Measurements from ENCODE around the gene COPS6.
A peak's percentile ranks its signal among the peaks of the same experiment; 100 is the strongest.

The COPS6 gene

GRCh38 chr7:100065452-100066186 lies 23.1 kb upstream of the COPS6 start:
- no peaks in the 10 kb centered on the region for H3K27me3 Mint-ChIP-seq
- no peaks in the 10 kb centered on the region for H3K9me3 Mint-ChIP-seq
- ATAC-seq (replicated peaks; ENCODE audit: extremely low read depth, poor library complexity, severe bottlenecking) = no peak
- no peaks in the 10 kb centered on the region for H3K4me1 Mint-ChIP-seq
- DNase-seq (ENCODE audit: low spot score in 2 of 2) = no peak
- H3K36me3 Mint-ChIP-seq (ENCODE audit: insufficient read depth) = peaks cover 8% of the 10 kb centered on the region
- H3K4me3 Mint-ChIP-seq = no peak overlapping the region
- no peak overlapping the region for H3K27ac Mint-ChIP-seq (ENCODE audit: low read depth)

DNA sequence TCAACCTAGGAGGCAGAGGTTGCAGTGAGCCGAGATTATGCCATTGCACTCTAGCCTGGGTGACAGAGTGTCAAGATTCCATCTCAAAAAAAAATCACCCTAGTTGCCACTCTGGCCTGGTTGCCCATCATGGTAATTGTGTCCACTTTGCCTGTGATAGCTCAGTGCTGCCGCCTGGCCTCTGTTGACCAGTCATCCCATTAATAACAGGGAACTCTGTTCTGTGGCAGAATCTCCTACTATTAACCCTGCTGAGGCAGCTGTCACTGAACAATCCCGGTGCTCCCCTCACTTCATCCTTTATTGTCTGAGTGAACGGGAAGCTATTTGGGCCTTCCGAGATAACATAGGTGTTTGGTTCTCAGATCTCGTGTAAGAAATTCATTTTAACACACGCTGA lies 21.8 kb upstream of the COPS6 start:
- H3K36me3 Mint-ChIP-seq (ENCODE audit: insufficient read depth) = peaks cover 13% of the 10 kb centered on the region
- H3K27me3 Mint-ChIP-seq = no peaks in the 10 kb centered on the region
- no peak overlapping the region for H3K4me3 Mint-ChIP-seq
- ATAC-seq (replicated peaks; ENCODE audit: extremely low read depth, poor library complexity, severe bottlenecking) (no peak), DNase-seq (ENCODE audit: low spot score in 2 of 2) (no peak)
- peaks cover 9% of the 10 kb centered on the region for H3K9me3 Mint-ChIP-seq
- no peaks in the 10 kb centered on the region for H3K4me1 Mint-ChIP-seq
- no peak overlapping the region for H3K27ac Mint-ChIP-seq (ENCODE audit: low read depth)

- Mint-ChIP-seq H3K4me3 (no peak overlapping the region), H3K27ac (ENCODE audit: low read depth) (no peak overlapping the region), H3K36me3 (ENCODE audit: insufficient read depth) (peaks cover 35% of the 10 kb centered on the region)
Observed at GRCh38 chr7:100069991-100070390, 18.8 kb upstream of the COPS6 start.

DNA sequence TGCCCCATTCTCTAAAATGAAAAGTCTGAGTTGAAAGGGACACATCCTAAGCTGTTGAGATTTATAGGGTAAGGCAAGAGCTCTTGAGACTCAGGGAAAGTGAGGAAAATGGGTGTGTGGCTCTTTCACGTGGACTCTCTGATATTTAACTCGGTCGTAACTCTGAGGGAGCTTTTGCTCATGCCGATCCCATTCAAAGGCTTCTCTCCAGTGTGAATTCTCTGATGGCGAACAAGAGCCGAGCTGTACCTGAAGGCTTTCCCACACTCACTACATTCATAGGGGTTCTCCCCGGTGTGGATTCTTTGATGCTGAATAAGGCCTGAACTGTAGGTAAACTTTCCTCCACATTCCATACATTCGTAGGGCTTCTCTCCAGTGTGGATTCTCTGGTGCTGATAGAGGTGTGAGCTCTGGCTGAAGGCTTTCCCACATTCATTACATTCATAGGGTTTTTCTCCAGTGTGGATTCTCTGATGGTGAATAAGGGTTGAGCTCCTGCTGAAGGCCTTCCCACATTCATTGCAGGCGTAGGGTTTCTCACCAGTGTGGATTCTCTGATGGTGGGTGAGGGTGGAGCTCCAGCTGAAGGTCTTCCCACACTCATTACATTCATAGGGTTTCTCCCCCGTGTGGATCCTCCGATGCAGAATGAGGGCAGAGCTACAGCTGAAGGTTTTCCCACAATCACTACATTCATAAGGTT lies 17.6 kb upstream of the COPS6 start:
- DNase-seq (ENCODE audit: low spot score in 2 of 2) (no peak), ATAC-seq (replicated peaks; ENCODE audit: extremely low read depth, poor library complexity, severe bottlenecking) (no peak)
- Mint-ChIP-seq H3K4me1 (peaks cover 7% of the 10 kb centered on the region), H3K27ac (ENCODE audit: low read depth) (no peak overlapping the region), H3K4me3 (no peak overlapping the region), H3K27me3 (no peaks in the 10 kb centered on the region), H3K9me3 (peaks cover 16% of the 10 kb centered on the region), H3K36me3 (ENCODE audit: insufficient read depth) (peaks cover 46% of the 10 kb centered on the region)

More at GRCh38 chr7:100069991-100070390, 18.8 kb upstream of the COPS6 start:
- H3K4me1 Mint-ChIP-seq = no peaks in the 10 kb centered on the region
- ATAC-seq (replicated peaks; ENCODE audit: extremely low read depth, poor library complexity, severe bottlenecking) = no peak
- no peak for DNase-seq (ENCODE audit: low spot score in 2 of 2)
- H3K9me3 Mint-ChIP-seq = peaks cover 16% of the 10 kb centered on the region
- H3K27me3 Mint-ChIP-seq = no peaks in the 10 kb centered on the region

- H3K4me3 Mint-ChIP-seq = no peak overlapping the region
- peaks cover 16% of the 10 kb centered on the region for H3K9me3 Mint-ChIP-seq
- no peak for ATAC-seq (replicated peaks; ENCODE audit: extremely low read depth, poor library complexity, severe bottlenecking)
- no peak for DNase-seq (ENCODE audit: low spot score in 2 of 2)
- no peaks in the 10 kb centered on the region for H3K27me3 Mint-ChIP-seq
- H3K4me1 Mint-ChIP-seq = peaks cover 7% of the 10 kb centered on the region
- H3K36me3 Mint-ChIP-seq (ENCODE audit: insufficient read depth) = peaks cover 56% of the 10 kb centered on the region
- no peak overlapping the region for H3K27ac Mint-ChIP-seq (ENCODE audit: low read depth)
Observed at GRCh38 chr7:100072462-100072861, 16.3 kb upstream of the COPS6 start.

DNA sequence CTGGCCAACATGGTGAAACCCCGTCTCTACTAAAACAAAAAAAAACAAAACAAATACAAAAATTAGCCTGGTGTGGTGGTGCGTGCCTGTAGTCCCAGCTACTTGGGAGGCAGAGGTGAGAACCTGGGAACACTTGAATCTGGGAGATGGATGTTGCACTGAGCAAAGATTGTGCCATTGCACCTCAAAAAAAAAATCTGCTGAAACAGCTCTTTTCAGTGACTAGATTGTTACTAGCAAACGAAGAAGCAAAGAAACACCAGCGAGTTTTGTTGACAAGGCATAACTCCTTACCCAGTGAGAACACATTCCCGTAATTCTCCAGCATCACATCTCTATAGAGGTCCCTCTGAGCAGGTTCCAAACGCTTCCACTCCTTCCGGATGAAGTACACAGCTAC lies 13.9 kb upstream of the COPS6 start:
- no peak for ATAC-seq (replicated peaks; ENCODE audit: extremely low read depth, poor library complexity, severe bottlenecking)
- H3K27me3 Mint-ChIP-seq = no peaks in the 10 kb centered on the region
- H3K27ac Mint-ChIP-seq (ENCODE audit: low read depth) = no peak overlapping the region
- H3K4me3 Mint-ChIP-seq = no peak overlapping the region
- H3K36me3 Mint-ChIP-seq (ENCODE audit: insufficient read depth) = peaks cover 68% of the 10 kb centered on the region
- DNase-seq (ENCODE audit: low spot score in 2 of 2) = no peak
- H3K9me3 Mint-ChIP-seq = peaks cover 16% of the 10 kb centered on the region
- H3K4me1 Mint-ChIP-seq = peaks cover 13% of the 10 kb centered on the region

DNA sequence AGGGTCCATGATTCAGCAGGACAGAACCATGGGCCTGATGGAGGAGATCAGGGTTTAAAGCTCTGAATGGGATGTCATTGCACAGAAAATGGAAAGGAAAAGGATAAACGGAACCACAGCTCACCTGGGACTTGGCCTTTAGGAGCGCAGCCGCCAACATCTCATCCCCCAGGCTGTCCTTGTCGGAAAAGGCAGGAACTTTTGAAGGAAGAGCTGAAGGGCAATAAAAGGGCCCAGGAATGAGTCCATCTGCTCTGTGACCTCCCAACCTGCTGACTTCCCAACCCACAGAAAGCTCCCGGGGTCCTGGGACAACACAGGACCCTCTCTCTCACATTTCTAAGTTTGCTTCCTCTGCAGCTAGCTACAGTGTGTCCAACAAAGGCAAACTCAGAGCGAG lies 13.4 kb upstream of the COPS6 start:
- no peak overlapping the region for H3K27ac Mint-ChIP-seq (ENCODE audit: low read depth)
- H3K4me3 Mint-ChIP-seq = no peak overlapping the region
- H3K36me3 Mint-ChIP-seq (ENCODE audit: insufficient read depth) = peaks cover 66% of the 10 kb centered on the region
- H3K9me3 Mint-ChIP-seq = peaks cover 16% of the 10 kb centered on the region
- DNase-seq (ENCODE audit: low spot score in 2 of 2) (no peak), ATAC-seq (replicated peaks; ENCODE audit: extremely low read depth, poor library complexity, severe bottlenecking) (no peak)
- H3K27me3 Mint-ChIP-seq = no peaks in the 10 kb centered on the region
- H3K4me1 Mint-ChIP-seq = peaks cover 18% of the 10 kb centered on the region

- no peak overlapping the region for H3K4me3 Mint-ChIP-seq
Observed at GRCh38 chr7:100077205-100077604, 11.6 kb upstream of the COPS6 start.

GRCh38 chr7:100079024-100079560 lies 9.7 kb upstream of the COPS6 start:
- no peak for DNase-seq (ENCODE audit: low spot score in 2 of 2)
- Mint-ChIP-seq H3K27ac (ENCODE audit: low read depth) (no peak overlapping the region), H3K9me3 (no peaks in the 10 kb centered on the region), H3K4me3 (no peak overlapping the region), H3K4me1 (peaks cover 41% of the 10 kb centered on the region), H3K36me3 (ENCODE audit: insufficient read depth) (peaks cover 46% of the 10 kb centered on the region), H3K27me3 (no peaks in the 10 kb centered on the region)
- no peak for ATAC-seq (replicated peaks; ENCODE audit: extremely low read depth, poor library complexity, severe bottlenecking)

More at GRCh38 chr7:100077205-100077604, 11.6 kb upstream of the COPS6 start:
- H3K9me3 Mint-ChIP-seq = peaks cover 4% of the 10 kb centered on the region
- ATAC-seq (replicated peaks; ENCODE audit: extremely low read depth, poor library complexity, severe bottlenecking) (no peak), DNase-seq (ENCODE audit: low spot score in 2 of 2) (no peak)
- H3K27ac Mint-ChIP-seq (ENCODE audit: low read depth) = no peak overlapping the region
- H3K27me3 Mint-ChIP-seq = no peaks in the 10 kb centered on the region
- H3K4me1 Mint-ChIP-seq = peaks cover 31% of the 10 kb centered on the region
- H3K36me3 Mint-ChIP-seq (ENCODE audit: insufficient read depth) = peaks cover 57% of the 10 kb centered on the region

DNA sequence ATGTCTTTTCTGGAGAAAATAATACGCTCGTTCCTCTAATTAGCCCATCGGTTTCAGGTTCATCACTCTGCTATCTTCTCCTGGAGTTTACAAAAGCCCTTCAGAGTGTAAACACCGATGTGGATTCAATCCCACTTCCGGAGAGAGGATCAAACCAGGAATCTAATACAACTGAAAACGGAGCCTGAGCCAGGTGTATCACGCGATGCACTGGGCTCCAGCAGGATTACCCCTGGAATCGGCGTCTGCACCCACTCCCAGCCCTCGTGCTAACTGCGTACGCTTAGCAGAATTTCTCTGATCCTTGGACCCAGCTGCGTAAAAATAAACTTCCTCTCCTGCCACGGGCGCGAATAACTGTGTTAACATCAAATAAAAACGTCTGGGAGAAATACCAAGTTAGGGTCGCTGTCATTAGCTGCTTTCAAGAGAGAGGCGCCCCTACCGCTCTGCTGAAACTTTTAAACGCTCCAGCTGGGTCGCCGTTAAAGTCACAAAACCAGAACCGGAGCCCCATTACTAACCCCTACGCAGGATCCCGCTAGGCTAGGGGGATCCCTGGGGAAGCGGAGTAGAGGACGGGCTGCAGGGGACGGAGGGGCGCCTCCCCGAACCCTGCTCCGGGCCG lies 7.7 kb upstream of the COPS6 start:
- no peaks in the 10 kb centered on the region for H3K27me3 Mint-ChIP-seq
- no peak for DNase-seq (ENCODE audit: low spot score in 2 of 2)
- H3K36me3 Mint-ChIP-seq (ENCODE audit: insufficient read depth) = peaks cover 31% of the 10 kb centered on the region
- H3K4me1 Mint-ChIP-seq = peaks cover 36% of the 10 kb centered on the region
- H3K4me3 Mint-ChIP-seq = peak overlapping the region; percentile 84
- peak overlapping the region; percentile 90 for H3K27ac Mint-ChIP-seq (ENCODE audit: low read depth)
- no peak for ATAC-seq (replicated peaks; ENCODE audit: extremely low read depth, poor library complexity, severe bottlenecking)
- H3K9me3 Mint-ChIP-seq = no peaks in the 10 kb centered on the region

- peak; percentile 93 to 98 for DNase-seq (ENCODE audit: low spot score in 2 of 2)
- Mint-ChIP-seq H3K4me1 (peaks cover 34% of the 10 kb centered on the region), H3K9me3 (no peaks in the 10 kb centered on the region), H3K27ac (ENCODE audit: low read depth) (peak within 1 kb of the TSS; percentile 90), H3K4me3 (peak within 1 kb of the TSS; percentile 84), H3K27me3 (no peaks in the 10 kb centered on the region), H3K36me3 (ENCODE audit: insufficient read depth) (peaks cover 27% of the 10 kb centered on the region)
- peak; percentile 89 for ATAC-seq (replicated peaks; ENCODE audit: extremely low read depth, poor library complexity, severe bottlenecking)
Observed at GRCh38 chr7:100081535-100082102, 7.2 kb upstream of the COPS6 start, which contains the start of gene ZNF3. Gene ZNF3, minus strand, starts transcription at chr7:100081723. Its CDS starts 4,366 bp downstream, at chr7:100077357.

DNA sequence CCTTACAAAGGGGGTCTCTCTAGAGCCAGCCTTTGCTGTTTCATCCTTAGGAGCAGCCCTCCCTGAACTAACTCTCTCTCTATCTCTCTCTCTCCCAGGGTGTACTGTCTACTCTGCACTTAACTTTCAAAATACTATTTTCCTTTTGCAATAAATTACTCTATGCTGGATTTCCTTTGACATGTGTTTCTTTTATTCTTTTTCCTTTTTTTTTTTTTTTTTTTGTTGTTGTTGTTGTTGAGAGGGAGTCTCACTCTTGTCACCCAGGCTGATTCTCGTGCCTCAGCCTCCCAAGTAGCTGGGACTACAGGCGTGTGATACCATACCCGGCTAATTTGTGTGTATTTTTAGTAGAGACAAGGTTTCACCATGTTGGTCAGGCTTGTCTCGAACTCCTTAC lies 5.8 kb upstream of the COPS6 start:
- Mint-ChIP-seq H3K27ac (ENCODE audit: low read depth) (peak overlapping the region; percentile 90), H3K4me3 (peak overlapping the region; percentile 84), H3K4me1 (peaks cover 34% of the 10 kb centered on the region), H3K36me3 (ENCODE audit: insufficient read depth) (peaks cover 22% of the 10 kb centered on the region), H3K27me3 (no peaks in the 10 kb centered on the region), H3K9me3 (no peaks in the 10 kb centered on the region)
- DNase-seq (ENCODE audit: low spot score in 2 of 2) = no peak
- no peak for ATAC-seq (replicated peaks; ENCODE audit: extremely low read depth, poor library complexity, severe bottlenecking)
